Ishikawa (cell line): Measurements from ENCODE around the gene PREPL.

Experiments
- CEBPB ChIP-seq: IDR thresholded peaks from 2 replicates; pipeline ENCODE4 v1.6.1; 2012
- CREB1 ChIP-seq: IDR thresholded peaks from 2 replicates; pipeline ENCODE4 v1.6.1; 2012; ENCODE audit warnings: low read depth
- EGR1 ChIP-seq: IDR thresholded peaks from 2 replicates; pipeline ENCODE4 v1.6.1; 2012
- EP300 ChIP-seq: IDR thresholded peaks from 2 replicates; pipeline ENCODE4 v1.6.1; 2012; ENCODE audit warnings: borderline replicate concordance
- FOXM1 ChIP-seq: IDR thresholded peaks from 2 replicates; pipeline ENCODE4 v1.6.1; 2012; ENCODE audit warnings: low read depth, borderline replicate concordance
- MAX ChIP-seq: IDR thresholded peaks from 2 replicates; pipeline ENCODE4 v1.6.1; 2012
- NFIC ChIP-seq: IDR thresholded peaks from 2 replicates; pipeline ENCODE4 v1.6.1; 2012
- RAD21 ChIP-seq: IDR thresholded peaks from 2 replicates; pipeline ENCODE4 v1.6.1; 2012; ENCODE audit warnings: low read depth
- REST ChIP-seq: IDR thresholded peaks from 2 replicates; pipeline ENCODE4 v1.6.1; 2012; ENCODE audit warnings: low read depth, mild to moderate bottlenecking
- TAF1 ChIP-seq: IDR thresholded peaks from 2 replicates; pipeline ENCODE4 v1.6.1; 2012; ENCODE audit warnings: low read depth, mild to moderate bottlenecking
- TCF12 ChIP-seq: IDR thresholded peaks from 2 replicates; pipeline ENCODE4 v1.6.1; 2012; ENCODE audit warnings: low read depth
- TEAD4 ChIP-seq: IDR thresholded peaks from 2 replicates; pipeline ENCODE4 v1.6.1; 2012
- YY1 ChIP-seq: IDR thresholded peaks from 2 replicates; pipeline ENCODE4 v1.6.1; 2012; ENCODE audit warnings: low read depth
- ZBTB7A ChIP-seq: IDR thresholded peaks from 2 replicates; pipeline ENCODE4 v1.6.1; 2012; ENCODE audit warnings: low read depth
- TF ChIP-seq, protein P1 (sequence below): IDR thresholded peaks from 2 replicates; pipeline ENCODE4 v1.6.1; 2012

PREPL gene

GRCh38 chr2:44299635-44300034, 61.7 kb downstream of the PREPL start:
- no peak for TF ChIP-seq TAF1
- TF ChIP-seq MAX, result no peak
- TF ChIP-seq REST, result no peak
- TF ChIP-seq EGR1, result no peak
- TF ChIP-seq ZBTB7A, result no peak
- TF ChIP-seq FOXM1, result no peak
- TF ChIP-seq TEAD4, result no peak

DNA sequence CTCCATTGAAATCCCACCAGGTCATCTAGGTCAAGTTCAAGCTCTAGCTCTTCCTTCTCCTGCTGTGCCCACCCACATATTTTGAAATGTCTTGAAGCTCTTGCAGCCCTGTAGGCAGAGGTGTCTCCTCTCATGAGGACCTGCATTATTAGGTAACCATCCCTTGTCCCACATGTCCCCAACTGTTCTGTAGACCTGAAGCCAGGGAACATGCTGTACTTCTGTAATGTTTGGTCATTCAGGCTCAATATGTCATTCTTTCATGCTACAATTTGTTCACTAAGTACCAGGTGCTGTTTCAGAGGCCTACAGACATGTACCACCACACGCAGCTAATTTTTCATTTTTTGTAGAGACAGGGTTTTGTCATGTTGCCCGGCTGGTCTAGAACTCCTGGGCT, 63.9 kb downstream of the PREPL start:
- TF ChIP-seq TAF1 (no peak), EP300 (no peak), TCF12 (no peak), ZBTB7A (no peak), YY1 (no peak), NFIC (no peak), CEBPB (no peak), CREB1 (no peak), EGR1 (no peak), MAX (no peak), REST (no peak)
- TF ChIP-seq, protein P1, sequence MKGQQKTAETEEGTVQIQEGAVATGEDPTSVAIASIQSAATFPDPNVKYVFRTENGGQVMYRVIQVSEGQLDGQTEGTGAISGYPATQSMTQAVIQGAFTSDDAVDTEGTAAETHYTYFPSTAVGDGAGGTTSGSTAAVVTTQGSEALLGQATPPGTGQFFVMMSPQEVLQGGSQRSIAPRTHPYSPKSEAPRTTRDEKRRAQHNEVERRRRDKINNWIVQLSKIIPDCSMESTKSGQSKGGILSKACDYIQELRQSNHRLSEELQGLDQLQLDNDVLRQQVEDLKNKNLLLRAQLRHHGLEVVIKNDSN, result no peak

GRCh38 chr2:44296653-44297052, 64.6 kb downstream of the PREPL start:
- TF ChIP-seq RAD21, result no peak
- no peak for TF ChIP-seq TCF12
- no peak for TF ChIP-seq CEBPB
- no peak for TF ChIP-seq FOXM1
- no peak for TF ChIP-seq TAF1
- TF ChIP-seq YY1, result no peak
- no peak for TF ChIP-seq CREB1
- TF ChIP-seq EP300, result no peak
- TF ChIP-seq EGR1, result no peak
- no peak for TF ChIP-seq ZBTB7A

- TF ChIP-seq CREB1, result no peak
- peak; percentile 21; the same call in 1 of the 2 replicates for TF ChIP-seq RAD21
Measured at GRCh38 chr2:44295633-44296359, 65.5 kb downstream of the PREPL start.

- TF ChIP-seq TEAD4, result no peak
- TF ChIP-seq MAX, result no peak
- no peak for TF ChIP-seq TAF1
- TF ChIP-seq, protein P1, result no peak
- TF ChIP-seq RAD21, result no peak
- TF ChIP-seq NFIC, result no peak
- no peak for TF ChIP-seq REST
- TF ChIP-seq EP300, result no peak
Measured at GRCh38 chr2:44295113-44295512, 66.2 kb downstream of the PREPL start.
